Fibroblast of the aortic adventitia (primary cell): ENCODE measurements around the gene ADISSP. TPM values are rescaled to one million over a fixed set of nuclear protein-coding genes. Genes with fewer than 3 reads are reported as not detected.

Experiments used
- DNase-seq: peaks from one replicate; pipeline ENCODE4 v3.0.0-alpha.2; 2010; ENCODE audit warnings: low read depth
- H3K4me3 ChIP-seq: 2 replicates; pipeline ENCODE4 v1.5.1; 2011; ENCODE audit warnings: low read depth, mild to moderate bottlenecking, control low read depth, low read length, moderate library complexity
- total RNA-seq: library from RNA; depleted of rRNA; stranded (reverse); fragments of >200 nt; gene quantifications from 2 replicates; pipeline ENCODE4 v1.2.3, GENCODE V29; 2012; ENCODE audit warnings: low replicate concordance
- TF ChIP-seq, protein P1 (sequence below): IDR thresholded peaks from 2 replicates; pipeline ENCODE4 v1.5.1; 2011; ENCODE audit warnings: mild to moderate bottlenecking, low read length, control low read depth, inconsistent platforms; ENCODE audit not compliant: insufficient read depth

The ADISSP gene
- 28.4 and 37.7 TPM in 2 replicates for total RNA-seq

GRCh38 chr20:3767427-3768341, at the start of gene ADISSP:
Gene ADISSP (minus strand): TSS chr20:3767753. CDS start chr20:3760100, 7,653 bp downstream.
- TF ChIP-seq, protein P1, sequence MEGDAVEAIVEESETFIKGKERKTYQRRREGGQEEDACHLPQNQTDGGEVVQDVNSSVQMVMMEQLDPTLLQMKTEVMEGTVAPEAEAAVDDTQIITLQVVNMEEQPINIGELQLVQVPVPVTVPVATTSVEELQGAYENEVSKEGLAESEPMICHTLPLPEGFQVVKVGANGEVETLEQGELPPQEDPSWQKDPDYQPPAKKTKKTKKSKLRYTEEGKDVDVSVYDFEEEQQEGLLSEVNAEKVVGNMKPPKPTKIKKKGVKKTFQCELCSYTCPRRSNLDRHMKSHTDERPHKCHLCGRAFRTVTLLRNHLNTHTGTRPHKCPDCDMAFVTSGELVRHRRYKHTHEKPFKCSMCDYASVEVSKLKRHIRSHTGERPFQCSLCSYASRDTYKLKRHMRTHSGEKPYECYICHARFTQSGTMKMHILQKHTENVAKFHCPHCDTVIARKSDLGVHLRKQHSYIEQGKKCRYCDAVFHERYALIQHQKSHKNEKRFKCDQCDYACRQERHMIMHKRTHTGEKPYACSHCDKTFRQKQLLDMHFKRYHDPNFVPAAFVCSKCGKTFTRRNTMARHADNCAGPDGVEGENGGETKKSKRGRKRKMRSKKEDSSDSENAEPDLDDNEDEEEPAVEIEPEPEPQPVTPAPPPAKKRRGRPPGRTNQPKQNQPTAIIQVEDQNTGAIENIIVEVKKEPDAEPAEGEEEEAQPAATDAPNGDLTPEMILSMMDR: no peak
- peak; percentile 97 for DNase-seq
- peak within 1 kb of the TSS; percentile 82 for H3K4me3 ChIP-seq

DNA sequence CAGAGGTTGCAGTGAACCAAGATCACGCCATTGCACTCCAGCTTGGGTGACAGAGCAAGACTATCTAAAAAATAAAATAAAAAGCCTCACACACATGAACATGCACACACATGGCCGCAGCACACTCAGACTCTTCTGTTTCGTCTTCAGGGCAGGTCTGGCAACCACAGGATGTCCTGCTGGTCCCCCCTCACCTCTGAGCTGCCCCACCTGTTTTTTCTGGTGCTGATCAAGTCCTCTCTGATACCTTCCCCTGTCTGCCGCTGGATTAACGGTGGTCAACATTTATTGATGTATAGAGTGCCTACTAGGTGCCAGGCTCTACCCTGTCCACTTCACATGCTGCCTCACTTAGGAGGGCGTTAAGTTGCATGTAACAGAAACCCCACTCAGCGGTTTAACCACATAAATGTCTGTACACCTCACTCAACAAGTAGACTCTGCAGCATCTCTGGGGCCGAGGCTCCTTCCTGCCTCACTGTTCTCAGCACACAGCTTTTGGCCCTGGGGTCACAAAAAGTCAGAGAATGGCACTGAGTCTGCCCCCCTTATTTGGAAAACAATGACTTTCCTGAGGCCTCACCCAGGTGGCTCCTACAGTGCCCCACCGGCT, 48.3 kb upstream of the ADISSP start:
- H3K4me3 ChIP-seq: no peak overlapping the region
- no peak for DNase-seq
- TF ChIP-seq, protein P1: no peak

GRCh38 chr20:3814928-3815495, 47.5 kb upstream of the ADISSP start:
- no peak for DNase-seq
- no peak overlapping the region for H3K4me3 ChIP-seq
- TF ChIP-seq, protein P1: no peak

DNA sequence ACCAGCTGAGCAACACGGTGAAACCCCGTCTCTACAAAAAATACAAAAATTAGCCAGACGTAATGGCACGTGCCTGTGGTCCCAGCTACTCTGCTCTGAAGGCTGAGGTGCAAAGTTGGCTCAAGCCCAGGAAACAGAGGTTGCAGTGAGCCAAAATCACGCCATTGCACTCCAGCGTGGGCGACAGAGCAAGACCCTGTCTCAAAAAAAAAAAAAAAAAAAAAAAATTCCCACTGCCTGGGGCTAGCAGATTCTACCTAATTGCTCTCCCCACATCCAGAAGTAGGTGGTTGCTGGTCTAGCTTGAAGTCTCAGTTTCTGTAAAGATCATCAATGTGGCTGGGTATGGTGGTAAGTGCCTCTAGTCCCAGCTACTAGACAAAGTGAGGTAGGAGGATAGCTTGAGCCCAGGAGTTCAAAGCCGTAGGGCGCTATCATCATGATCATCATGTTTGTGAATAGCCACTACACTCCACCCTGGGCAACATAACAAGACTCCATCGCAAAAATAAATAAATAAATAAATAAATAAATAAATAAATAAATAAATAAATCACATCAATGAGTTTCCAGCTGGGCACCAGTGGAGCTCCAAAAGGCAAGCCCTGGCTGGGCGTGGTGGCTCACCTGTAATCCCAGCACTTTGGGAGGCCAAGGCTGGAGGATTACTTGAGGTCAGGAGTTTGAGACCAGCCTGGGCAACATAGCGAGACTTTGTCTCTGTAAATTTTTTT, 46.5 kb upstream of the ADISSP start:
- DNase-seq: no peak
- TF ChIP-seq, protein P1: no peak
- H3K4me3 ChIP-seq: no peak overlapping the region

- H3K4me3 ChIP-seq: no peak overlapping the region
- TF ChIP-seq, protein P1: no peak
- no peak for DNase-seq
These were observed 45.7 kb upstream of the ADISSP start for GRCh38 chr20:3812975-3813847.
